ENCODE measurements around the gene BORCS5. TPM values are rescaled to one million over a fixed set of nuclear protein-coding genes. Genes with fewer than 3 reads are reported as not detected.

The BORCS5 gene
- total and polyA plus RNA-seq, 2 experiments from 2014 or later: 11.3 to 12.6 TPM

DNA sequence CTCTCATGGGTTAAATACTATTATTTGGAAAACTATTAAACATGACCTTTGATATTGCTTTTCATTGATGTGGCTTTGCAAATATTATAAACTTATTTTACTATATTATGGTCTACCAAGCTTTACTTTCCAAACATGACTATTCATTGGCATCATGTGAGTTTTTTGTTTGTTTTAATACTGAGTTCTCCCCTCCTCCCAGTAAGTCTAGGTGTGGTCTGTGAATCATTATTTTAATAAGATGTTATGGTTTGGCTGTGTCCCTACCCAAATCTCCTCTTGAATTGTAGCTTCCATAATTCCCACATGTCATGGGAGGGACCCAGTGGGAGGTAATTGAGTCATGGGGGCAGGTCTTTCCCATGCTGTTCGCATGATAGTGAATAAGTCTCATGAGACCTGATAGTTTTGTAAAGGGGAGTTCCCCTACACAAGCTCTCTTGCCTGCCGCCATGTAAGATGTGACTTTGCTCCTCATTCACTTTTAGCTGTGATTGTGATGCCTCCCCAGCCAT lies 80.0 kb downstream of the BORCS5 start:
- no peak overlapping the region for H3K27ac Mint-ChIP-seq
- DNase-seq (ENCODE audit: low spot score) (no peak), ATAC-seq (no peak)
- Histone ChIP-seq H3K27me3 (ENCODE audit: insufficient read depth) (no peaks in the 10 kb centered on the region), H3K36me3 (ENCODE audit: insufficient read depth) (no peaks in the 10 kb centered on the region), H3K4me2 (no peak overlapping the region), H3F3A (replicated peaks; ENCODE audit: low read depth) (no peaks in the 10 kb centered on the region), H4K20me1 (replicated peaks; ENCODE audit: insufficient read depth) (no peaks in the 10 kb centered on the region), H3K79me2 (replicated peaks; ENCODE audit: insufficient read depth) (no peaks in the 10 kb centered on the region), H3K27ac (ENCODE audit: low read depth) (no peak overlapping the region), H3K4me1 (ENCODE audit: insufficient read depth) (no peaks in the 10 kb centered on the region; the same call in 1 of the 2 replicates), H2AFZ (no peak overlapping the region), H3K9me2 (ENCODE audit: insufficient read depth) (no peaks in the 10 kb centered on the region), H3K4me3 (no peak overlapping the region)
- peaks cover 6% of the 10 kb centered on the region for H3K4me1 Mint-ChIP-seq
- no peak for TF ChIP-seq ZNF331 (CRISPR knock-in tag; IDR thresholded peaks at IDR 0.05; ENCODE audit: low read depth)
- no peak overlapping the region for H3K4me3 Mint-ChIP-seq
- no peaks in the 10 kb centered on the region for H3K9me3 Mint-ChIP-seq
- peaks cover 4% of the 10 kb centered on the region for H3K27me3 Mint-ChIP-seq (ENCODE audit: insufficient read depth, low read depth, poor library complexity)
- peaks cover 11% of the 10 kb centered on the region for H3K36me3 Mint-ChIP-seq (ENCODE audit: low read depth)

GRCh38 chr12:12439636-12440035 lies 82.8 kb downstream of the BORCS5 start:
- Mint-ChIP-seq H3K27me3 (ENCODE audit: insufficient read depth, low read depth, poor library complexity) (peaks cover 6% of the 10 kb centered on the region), H3K4me1 (peaks cover 6% of the 10 kb centered on the region), H3K9me3 (no peaks in the 10 kb centered on the region), H3K27ac (no peak overlapping the region), H3K4me3 (no peak overlapping the region), H3K36me3 (ENCODE audit: low read depth) (peaks cover 11% of the 10 kb centered on the region)
- no peak for DNase-seq (ENCODE audit: low spot score)
- H3K79me2 ChIP-seq (replicated peaks; ENCODE audit: insufficient read depth): no peaks in the 10 kb centered on the region
- no peak overlapping the region for H3K27ac ChIP-seq (ENCODE audit: low read depth)
- H3K4me3 ChIP-seq: no peak overlapping the region
- H3K36me3 ChIP-seq (ENCODE audit: insufficient read depth): no peaks in the 10 kb centered on the region
- no peak overlapping the region for H3K4me2 ChIP-seq
- no peak overlapping the region for H2AFZ ChIP-seq
- H4K20me1 ChIP-seq (replicated peaks; ENCODE audit: insufficient read depth): no peaks in the 10 kb centered on the region; the same call in 1 of the 2 replicates
- H3F3A ChIP-seq (replicated peaks; ENCODE audit: low read depth): no peaks in the 10 kb centered on the region
- TF ChIP-seq ETS1 (IDR thresholded peaks at IDR 0.05): no peak
- H3K9me2 ChIP-seq (ENCODE audit: insufficient read depth): no peaks in the 10 kb centered on the region
- no peaks in the 10 kb centered on the region; the same call in 1 of the 2 replicates for H3K4me1 ChIP-seq (ENCODE audit: insufficient read depth)
- no peaks in the 10 kb centered on the region for H3K27me3 ChIP-seq (ENCODE audit: insufficient read depth)
- no peak for ATAC-seq

DNA sequence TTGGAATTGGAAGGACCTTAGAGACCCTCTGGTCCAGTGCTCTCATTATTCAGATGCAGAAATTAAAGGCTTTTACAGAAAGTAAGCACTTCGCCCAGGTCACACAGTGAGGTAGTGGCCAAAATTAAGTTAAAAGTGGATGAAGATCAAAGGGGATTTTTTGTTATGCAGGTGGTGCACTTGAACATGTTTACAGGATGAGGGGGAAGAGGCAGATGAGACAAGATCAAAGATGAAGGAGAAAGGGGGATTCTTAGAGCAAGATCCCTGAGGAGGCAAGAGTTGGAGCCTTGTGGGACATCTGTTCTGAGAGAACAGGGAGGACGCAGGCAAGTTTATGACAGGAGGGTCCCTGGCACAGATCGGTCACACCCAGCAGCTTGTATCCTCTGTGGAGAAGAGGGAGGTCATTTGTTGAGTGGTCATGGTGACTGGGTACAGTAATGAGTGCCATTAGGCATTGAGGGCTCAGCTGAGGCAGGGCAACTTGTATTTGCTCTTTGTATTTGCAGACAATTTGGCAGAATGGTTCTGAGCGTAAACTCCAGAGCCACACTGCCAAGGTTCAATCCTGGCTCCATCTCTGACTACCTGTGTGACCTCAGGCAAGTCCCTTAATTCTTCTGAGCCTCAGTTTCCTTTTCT lies 84.0 kb downstream of the BORCS5 start:
- Mint-ChIP-seq H3K27ac (no peak overlapping the region), H3K9me3 (no peaks in the 10 kb centered on the region)

More for the DNA sequence above, 84.0 kb downstream of the BORCS5 start:
- Mint-ChIP-seq H3K36me3 (ENCODE audit: low read depth) (peaks cover 11% of the 10 kb centered on the region), H3K27me3 (ENCODE audit: insufficient read depth, low read depth, poor library complexity) (peaks cover 6% of the 10 kb centered on the region), H3K4me3 (no peak overlapping the region), H3K4me1 (peaks cover 7% of the 10 kb centered on the region)
- Histone ChIP-seq H3K79me2 (replicated peaks; ENCODE audit: insufficient read depth) (no peaks in the 10 kb centered on the region), H3K4me3 (no peak overlapping the region), H3K27ac (ENCODE audit: low read depth) (no peak overlapping the region), H3F3A (replicated peaks; ENCODE audit: low read depth) (no peaks in the 10 kb centered on the region), H3K4me1 (ENCODE audit: insufficient read depth) (no peaks in the 10 kb centered on the region; the same call in 1 of the 2 replicates), H2AFZ (no peak overlapping the region), H4K20me1 (replicated peaks; ENCODE audit: insufficient read depth) (no peaks in the 10 kb centered on the region; the same call in 1 of the 2 replicates), H3K27me3 (ENCODE audit: insufficient read depth) (no peaks in the 10 kb centered on the region), H3K36me3 (ENCODE audit: insufficient read depth) (no peaks in the 10 kb centered on the region), H3K9me2 (ENCODE audit: insufficient read depth) (no peaks in the 10 kb centered on the region), H3K4me2 (no peak overlapping the region)
- ATAC-seq: no peak
- DNase-seq (ENCODE audit: low spot score): no peak
- TF ChIP-seq STAT1 (IDR thresholded peaks at IDR 0.05; ENCODE audit: unreplicated experiment) (no peak), CREB1 (CRISPR knock-in tag; IDR thresholded peaks at IDR 0.05; ENCODE audit: low read depth) (no peak), NANOG (IDR thresholded peaks at IDR 0.05; ENCODE audit: borderline replicate concordance) (no peak), EZH2phosphoT487 (IDR thresholded peaks at IDR 0.05; ENCODE audit: unreplicated experiment) (no peak)
